Epithelial cell of proximal tubule (primary cell): Measurements from ENCODE around the gene YJEFN3. TPM values are rescaled to one million over a fixed set of nuclear protein-coding genes. Genes with fewer than 3 reads are reported as not detected.

Experiments used
- DNase-seq: peaks from one replicate; pipeline ENCODE4 v3.0.0-alpha.2; 2011; ENCODE audit warnings: low read depth
- H3K4me3 ChIP-seq: 2 replicates; pipeline ENCODE4 v1.5.1; 2011; ENCODE audit warnings: low read depth, mild to moderate bottlenecking, low read length
- total RNA-seq: library from RNA; depleted of rRNA; stranded (reverse); fragments of >200 nt; gene quantifications from 2 replicates; pipeline ENCODE4 v1.2.3, GENCODE V29; 2015
- TF ChIP-seq, protein P1 (sequence below): conservative IDR thresholded peaks from 2 replicates; pipeline ENCODE4 v1.5.1; 2012; ENCODE audit warnings: low read depth, mild to moderate bottlenecking, low read length

Gene YJEFN3
- total RNA-seq, 1 donor from 2014 or later = 0.58 TPM

DNA sequence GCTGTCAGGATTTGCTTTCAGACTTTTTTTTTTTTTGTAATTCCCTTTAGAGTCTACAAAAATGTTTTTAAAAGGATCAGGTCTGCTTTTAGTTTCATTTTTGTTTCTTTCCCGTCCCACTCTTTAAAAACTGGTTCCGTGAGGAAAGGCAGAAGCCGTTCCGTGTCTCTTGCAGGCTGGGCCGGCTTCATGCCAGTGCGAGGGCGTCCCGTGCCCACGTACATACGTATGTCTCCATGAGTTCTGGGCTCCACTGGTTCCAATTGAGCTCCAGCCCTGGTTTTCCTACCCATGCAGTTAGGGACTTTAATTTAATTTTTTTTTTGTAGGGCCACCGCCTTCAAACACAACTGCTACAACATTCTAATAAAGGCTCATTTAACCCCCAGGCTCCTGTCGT lies 22.1 kb upstream of the YJEFN3 start:
- no peak for DNase-seq
- TF ChIP-seq, protein P1, sequence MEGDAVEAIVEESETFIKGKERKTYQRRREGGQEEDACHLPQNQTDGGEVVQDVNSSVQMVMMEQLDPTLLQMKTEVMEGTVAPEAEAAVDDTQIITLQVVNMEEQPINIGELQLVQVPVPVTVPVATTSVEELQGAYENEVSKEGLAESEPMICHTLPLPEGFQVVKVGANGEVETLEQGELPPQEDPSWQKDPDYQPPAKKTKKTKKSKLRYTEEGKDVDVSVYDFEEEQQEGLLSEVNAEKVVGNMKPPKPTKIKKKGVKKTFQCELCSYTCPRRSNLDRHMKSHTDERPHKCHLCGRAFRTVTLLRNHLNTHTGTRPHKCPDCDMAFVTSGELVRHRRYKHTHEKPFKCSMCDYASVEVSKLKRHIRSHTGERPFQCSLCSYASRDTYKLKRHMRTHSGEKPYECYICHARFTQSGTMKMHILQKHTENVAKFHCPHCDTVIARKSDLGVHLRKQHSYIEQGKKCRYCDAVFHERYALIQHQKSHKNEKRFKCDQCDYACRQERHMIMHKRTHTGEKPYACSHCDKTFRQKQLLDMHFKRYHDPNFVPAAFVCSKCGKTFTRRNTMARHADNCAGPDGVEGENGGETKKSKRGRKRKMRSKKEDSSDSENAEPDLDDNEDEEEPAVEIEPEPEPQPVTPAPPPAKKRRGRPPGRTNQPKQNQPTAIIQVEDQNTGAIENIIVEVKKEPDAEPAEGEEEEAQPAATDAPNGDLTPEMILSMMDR = no peak
- no peak overlapping the region for H3K4me3 ChIP-seq

DNA sequence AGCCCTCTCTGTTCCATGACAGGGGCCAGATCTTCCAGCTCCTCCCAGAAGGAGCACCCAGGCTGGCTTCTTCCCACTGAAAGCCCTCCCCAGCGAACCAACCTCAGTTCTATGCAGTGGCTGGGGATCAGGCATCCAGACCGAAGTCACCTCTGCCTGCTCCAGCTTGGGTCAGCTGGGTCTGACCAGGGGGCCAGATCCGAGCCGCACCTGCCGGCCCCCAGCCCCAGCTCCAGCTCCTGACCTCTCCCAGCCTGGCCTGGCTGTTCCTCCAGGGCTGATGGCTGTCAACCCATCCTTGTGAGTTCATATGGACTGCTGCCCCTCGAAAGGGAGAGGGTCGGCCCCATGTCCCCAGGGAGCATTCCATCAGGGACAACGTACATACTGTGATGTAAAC lies 21.4 kb upstream of the YJEFN3 start:
- no peak overlapping the region for H3K4me3 ChIP-seq
- TF ChIP-seq, protein P1 = no peak

DNA sequence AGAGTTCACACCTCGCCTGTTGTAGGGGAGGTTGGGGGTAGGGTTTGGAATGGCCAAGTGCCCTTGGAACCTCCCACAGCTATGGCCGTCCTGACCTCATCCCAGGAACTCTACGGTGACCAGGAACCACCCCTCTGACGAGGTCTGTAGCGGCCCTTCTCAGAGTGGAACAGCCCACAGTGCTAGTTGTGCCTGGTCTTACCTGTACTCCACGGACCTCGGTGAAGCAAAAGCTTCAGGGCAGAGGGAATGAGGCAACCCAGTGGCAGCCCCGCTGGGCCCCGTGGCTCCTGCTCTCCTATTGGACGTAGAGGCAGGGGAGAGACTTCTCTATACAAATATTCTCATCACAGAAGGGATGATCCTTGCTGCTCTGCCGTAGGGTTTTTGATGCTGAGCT lies 20.5 kb upstream of the YJEFN3 start:
- TF ChIP-seq, protein P1 = no peak
- DNase-seq = no peak
- H3K4me3 ChIP-seq = no peak overlapping the region

More for the DNA sequence above, 21.4 kb upstream of the YJEFN3 start:
- DNase-seq = no peak

DNA sequence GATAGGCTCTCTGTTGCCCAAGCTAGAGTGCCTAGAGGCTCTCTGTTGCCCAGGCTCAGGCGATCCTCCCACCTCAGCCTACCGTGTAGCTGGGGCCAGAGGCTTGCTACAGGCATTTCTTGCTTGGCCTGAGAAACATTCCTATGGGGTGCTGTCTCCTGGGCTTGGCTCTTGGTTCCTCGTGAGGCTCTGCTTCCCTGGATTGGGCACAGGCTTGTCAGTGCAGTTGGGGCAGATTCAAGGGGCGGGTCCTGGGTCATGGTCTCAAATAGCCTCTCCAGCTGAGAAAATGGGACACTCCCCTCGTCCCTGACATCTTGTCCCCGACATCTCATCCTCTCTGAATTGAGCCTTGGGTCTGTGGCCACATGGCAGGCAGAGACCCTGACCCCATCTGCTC lies 18.3 kb upstream of the YJEFN3 start:
- no peak for DNase-seq
- TF ChIP-seq, protein P1 = no peak

DNA sequence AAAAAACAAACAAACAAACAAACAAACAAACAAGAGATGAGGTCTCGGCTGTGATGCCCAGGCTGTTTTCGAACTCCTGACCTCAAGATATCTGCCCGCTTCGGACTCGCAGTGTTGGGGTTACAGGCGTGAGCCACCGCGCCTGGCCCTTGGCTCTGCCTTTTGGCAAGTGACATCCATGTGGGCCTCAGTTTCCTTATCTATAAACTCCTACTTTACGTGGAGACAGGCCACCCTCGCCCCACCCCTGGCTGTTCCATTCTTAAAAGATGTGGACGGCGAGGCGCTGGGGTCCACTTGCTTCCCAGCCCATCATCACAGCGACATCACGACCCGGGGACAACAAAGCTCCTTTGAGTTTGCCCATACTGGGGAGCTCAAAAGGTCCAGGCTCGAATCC lies 15.0 kb upstream of the YJEFN3 start:
- H3K4me3 ChIP-seq = no peak overlapping the region
- TF ChIP-seq, protein P1 = no peak
- DNase-seq = no peak

More for the DNA sequence above, 18.3 kb upstream of the YJEFN3 start:
- H3K4me3 ChIP-seq = no peak overlapping the region

DNA sequence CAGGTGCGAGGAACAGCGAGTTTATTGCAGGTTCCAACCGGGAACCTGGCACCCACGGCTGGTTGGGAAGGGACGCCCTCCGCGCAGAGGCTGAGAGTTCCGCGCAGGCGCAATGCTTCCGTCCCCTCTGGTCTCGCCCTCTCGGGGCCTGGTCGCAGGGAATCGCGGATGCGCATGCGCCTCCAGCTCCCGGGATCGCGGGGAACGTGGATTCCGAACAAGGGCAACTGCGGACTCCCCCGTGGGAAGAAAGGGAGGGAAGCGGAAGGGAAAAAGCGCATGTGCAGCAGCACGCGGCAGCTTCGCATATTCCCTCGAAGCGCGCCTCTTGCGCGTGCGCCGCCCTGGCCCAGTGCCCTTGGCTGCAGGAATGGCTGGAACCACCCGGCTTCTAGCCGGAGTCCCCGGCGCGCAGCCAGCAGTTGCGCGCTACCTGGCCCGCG lies 14.5 kb upstream of the YJEFN3 start:
- no peak overlapping the region for H3K4me3 ChIP-seq

More for the DNA sequence above, 14.5 kb upstream of the YJEFN3 start:
- no peak for DNase-seq
- TF ChIP-seq, protein P1 = no peak
